Upper lobe of left lung (tissue), 6 donors: ENCODE data around the gene VLDLR. TPM values are rescaled to one million over a fixed set of nuclear protein-coding genes. Genes with fewer than 3 reads are reported as not detected.

Experiments used
- ATAC-seq, 2 donors: fragments of 200-7000 bp; cut with Tn5 transposase; one replicate each; pipeline ENCODE4 v1.9.1; 2022; ENCODE audit warnings: mild to moderate bottlenecking in 2 of 2, moderate library complexity in 2 of 2; ENCODE audit not compliant: low FRiP score in 2 of 2
- DNase-seq, 2 donors: peaks; one replicate each; pipeline ENCODE4 v3.0.0-alpha.2; 2019 to 2020
- H3K27ac ChIP-seq, 4 donors: fragments of 200-600 bp; sonication (generic); one replicate each; pipeline ENCODE4 v1.5.1; 2016 to 2019
- H3K27me3 ChIP-seq, 4 donors: fragments of 200-600 bp; sonication (generic); one replicate each; pipeline ENCODE4 v1.5.1; 2017 to 2019
- H3K36me3 ChIP-seq, 4 donors: fragments of 200-600 bp; sonication (generic); one replicate each; pipeline ENCODE4 v1.5.1; 2016 to 2019
- H3K4me1 ChIP-seq, 4 donors: fragments of 200-600 bp; sonication (generic); one replicate each; pipeline ENCODE4 v1.5.1; 2018 to 2019
- H3K4me3 ChIP-seq, 4 donors: fragments of 200-600 bp; sonication (generic); one replicate each; pipeline ENCODE4 v1.5.1; 2017 to 2019; ENCODE audit warnings: mild to moderate bottlenecking in 2 of 4, moderate library complexity in 1 of 4
- H3K9me3 ChIP-seq, 4 donors: fragments of 200-600 bp; sonication (generic); one replicate each; pipeline ENCODE4 v1.5.1; 2018 to 2019
- CTCF ChIP-seq, 6 experiments: fragments of 450-650 bp in 4 of 6; fragments of 200-600 bp in 2 of 6; sonication (generic) in 2 of 6; IDR thresholded peaks; one replicate each; pipeline ENCODE4 v1.5.1; 2016 to 2019; ENCODE audit warnings: antibody characterized with exemption in 6 of 6
- EP300 ChIP-seq, 4 donors: sonication (generic); formaldehyde crosslinking; IDR thresholded peaks; one replicate each; pipeline ENCODE4 v1.5.1; 2017; ENCODE audit warnings: antibody characterized with exemption in 4 of 4, control low read depth in 2 of 4
- POLR2A ChIP-seq, 4 donors: fragments of 450-650 bp; IDR thresholded peaks; one replicate each; pipeline ENCODE4 v1.5.1; 2016 to 2017; ENCODE audit warnings: antibody characterized with exemption in 4 of 4, mild to moderate bottlenecking in 2 of 4
- POLR2AphosphoS5 ChIP-seq, 2 donors: sonication (generic); formaldehyde crosslinking; IDR thresholded peaks; one replicate each; pipeline ENCODE4 v1.5.1; 2017; ENCODE audit warnings: antibody characterized with exemption in 2 of 2
- WGBS, 2 donors: methylation state at CpG; one replicate each; pipeline ENCODE4 v1.1.5; 2017 to 2018; 5-methylcytosine and 5-hydroxymethylcytosine counted together
- total RNA-seq, 6 donors: library from RNA; depleted of rRNA in 4 of 6; stranded (reverse); fragments of >200 nt in 4 of 6; gene quantifications; one replicate each; pipeline versions ENCODE4 v1.1.0 to v1.2.1, GENCODE V29; 2016 to 2021
- donor health status: DM: no; HTN: no; CAD: no; lungs with moderate emphysema.
- donor health status: DM: no; HTN: yes; CAD: no; lungs with severe emphysema.

The VLDLR gene
- total RNA-seq, 6 donors from 2014 or later, result 3.1 to 25.3 (median 11.9) TPM

GRCh38 chr9:2681981-2682380, 60.4 kb downstream of the VLDLR start:
- 83 to 92% methylated on average over 1 of the region's 1 CpG for WGBS, 2 donors
- Histone ChIP-seq H3K4me1 (no peaks in the 10 kb centered on the region), H3K4me3 (no peak overlapping the region), H3K27ac (no peak overlapping the region), H3K36me3 (no peaks in the 10 kb centered on the region), H3K27me3 (no peaks in the 10 kb centered on the region), H3K9me3 (no peaks in the 10 kb centered on the region)
- DNase-seq (no peak), ATAC-seq (no peak)
- no peak for TF ChIP-seq POLR2A (IDR thresholded peaks at IDR 0.05)
- TF ChIP-seq CTCF (IDR thresholded peaks at IDR 0.05), result no peak

- 81% methylated on average over 4 of the region's 4 CpGs for WGBS, 2 donors
- TF ChIP-seq EP300 (IDR thresholded peaks at IDR 0.05), result no peak
- TF ChIP-seq POLR2A (IDR thresholded peaks at IDR 0.05), result no peak
- TF ChIP-seq POLR2AphosphoS5 (IDR thresholded peaks at IDR 0.05), result no peak
- no peak for TF ChIP-seq CTCF (IDR thresholded peaks at IDR 0.05)
- ATAC-seq, result no peak
Observed at GRCh38 chr9:2686911-2687310, 65.3 kb downstream of the VLDLR start.

GRCh38 chr9:2688636-2689035, 67.0 kb downstream of the VLDLR start:
- Histone ChIP-seq H3K4me3 (no peak overlapping the region), H3K36me3 (no peaks in the 10 kb centered on the region), H3K27ac (no peak overlapping the region), H3K27me3 (no peaks in the 10 kb centered on the region), H3K4me1 (no peaks in the 10 kb centered on the region), H3K9me3 (no peaks in the 10 kb centered on the region)
- DNase-seq (no peak), ATAC-seq (no peak)
- TF ChIP-seq POLR2AphosphoS5 (IDR thresholded peaks at IDR 0.05), result no peak
- no peak for TF ChIP-seq CTCF (IDR thresholded peaks at IDR 0.05)
- no peak for TF ChIP-seq POLR2A (IDR thresholded peaks at IDR 0.05)
- no peak for TF ChIP-seq EP300 (IDR thresholded peaks at IDR 0.05)
- WGBS, 2 donors, result 87 to 98% methylated on average over 3 of the region's 3 CpGs

More at GRCh38 chr9:2686911-2687310, 65.3 kb downstream of the VLDLR start:
- Histone ChIP-seq H3K4me1 (no peaks in the 10 kb centered on the region), H3K27ac (no peak overlapping the region), H3K4me3 (no peak overlapping the region), H3K9me3 (no peaks in the 10 kb centered on the region), H3K27me3 (no peaks in the 10 kb centered on the region), H3K36me3 (no peaks in the 10 kb centered on the region)
- no peak for DNase-seq

GRCh38 chr9:2691212-2691611, 69.6 kb downstream of the VLDLR start:
- DNase-seq (no peak), ATAC-seq (no peak)
- Histone ChIP-seq H3K27ac (no peak overlapping the region), H3K36me3 (no peaks in the 10 kb centered on the region), H3K9me3 (no peaks in the 10 kb centered on the region), H3K4me1 (no peaks in the 10 kb centered on the region), H3K27me3 (no peaks in the 10 kb centered on the region), H3K4me3 (no peak overlapping the region)
- 88 to 96% methylated on average over 1 of the region's 1 CpG for WGBS, 2 donors
- TF ChIP-seq EP300 (IDR thresholded peaks at IDR 0.05) (no peak), POLR2A (IDR thresholded peaks at IDR 0.05) (no peak), CTCF (IDR thresholded peaks at IDR 0.05) (no peak), POLR2AphosphoS5 (IDR thresholded peaks at IDR 0.05) (no peak)

GRCh38 chr9:2691626-2692025, 70.0 kb downstream of the VLDLR start:
- WGBS, 2 donors, result 38 to 59% methylated on average over 2 of the region's 2 CpGs
- Histone ChIP-seq H3K4me3 (no peak overlapping the region), H3K4me1 (no peaks in the 10 kb centered on the region), H3K27ac (no peak overlapping the region), H3K36me3 (no peaks in the 10 kb centered on the region), H3K27me3 (no peaks in the 10 kb centered on the region), H3K9me3 (no peaks in the 10 kb centered on the region)
- ATAC-seq (no peak), DNase-seq (no peak)
- TF ChIP-seq POLR2AphosphoS5 (IDR thresholded peaks at IDR 0.05), result no peak
- no peak for TF ChIP-seq POLR2A (IDR thresholded peaks at IDR 0.05)
- TF ChIP-seq CTCF (IDR thresholded peaks at IDR 0.05), result no peak
- no peak for TF ChIP-seq EP300 (IDR thresholded peaks at IDR 0.05)
